ENCODE data around the gene QKI. TPM values are rescaled to one million over a fixed set of nuclear protein-coding genes. Genes with fewer than 3 reads are reported as not detected.

QKI gene
- total RNA-seq, 2 experiments from 2014 or later, result 58.0 to 59.7 TPM

- Mint-ChIP-seq H3K27ac (no peak overlapping the region), H3K36me3 (no peaks in the 10 kb centered on the region), H3K9me3 (no peaks in the 10 kb centered on the region), H3K4me1 (peaks cover 4% of the 10 kb centered on the region), H3K27me3 (peaks cover 21% of the 10 kb centered on the region), H3K4me3 (no peak overlapping the region)
- no peak for DNase-seq
These were observed 14.0 kb upstream of the QKI start for GRCh38 chr6:163400509-163400908.

GRCh38 chr6:163401039-163401885 is 13.3 kb upstream of the QKI start:
- H3K4me3 Mint-ChIP-seq, result no peak overlapping the region
- H3K36me3 Mint-ChIP-seq, result no peaks in the 10 kb centered on the region
- peaks cover 10% of the 10 kb centered on the region for H3K4me1 Mint-ChIP-seq
- H3K9me3 Mint-ChIP-seq, result no peaks in the 10 kb centered on the region
- H3K27ac Mint-ChIP-seq, result no peak overlapping the region
- H3K27me3 Mint-ChIP-seq, result peaks cover 14% of the 10 kb centered on the region
- DNase-seq, result no peak

GRCh38 chr6:163402616-163403015 is 11.9 kb upstream of the QKI start:
- no peaks in the 10 kb centered on the region for H3K36me3 Mint-ChIP-seq
- peaks cover 12% of the 10 kb centered on the region for H3K4me1 Mint-ChIP-seq
- H3K27ac Mint-ChIP-seq, result no peak overlapping the region
- no peaks in the 10 kb centered on the region for H3K9me3 Mint-ChIP-seq
- H3K4me3 Mint-ChIP-seq, result no peak overlapping the region
- peaks cover 3% of the 10 kb centered on the region for H3K27me3 Mint-ChIP-seq
- no peak for DNase-seq

GRCh38 chr6:163404825-163405265 is 9.7 kb upstream of the QKI start:
- Mint-ChIP-seq H3K4me1 (peaks cover 12% of the 10 kb centered on the region), H3K27me3 (no peaks in the 10 kb centered on the region), H3K27ac (no peak overlapping the region), H3K4me3 (no peak overlapping the region), H3K36me3 (no peaks in the 10 kb centered on the region), H3K9me3 (no peaks in the 10 kb centered on the region)
- DNase-seq, result no peak

GRCh38 chr6:163405412-163406309 is 8.9 kb upstream of the QKI start:
- H3K27ac Mint-ChIP-seq, result peak overlapping the region; percentile 30
- H3K36me3 Mint-ChIP-seq, result no peaks in the 10 kb centered on the region
- H3K4me3 Mint-ChIP-seq, result peak overlapping the region; percentile 77
- H3K27me3 Mint-ChIP-seq, result no peaks in the 10 kb centered on the region
- peaks cover 12% of the 10 kb centered on the region for H3K4me1 Mint-ChIP-seq
- no peaks in the 10 kb centered on the region for H3K9me3 Mint-ChIP-seq
- peak; percentile 9 for DNase-seq

- Mint-ChIP-seq H3K27me3 (no peaks in the 10 kb centered on the region), H3K4me3 (peak overlapping the region; percentile 77), H3K27ac (peak overlapping the region; percentile 30), H3K9me3 (no peaks in the 10 kb centered on the region), H3K4me1 (peaks cover 13% of the 10 kb centered on the region), H3K36me3 (peaks cover 3% of the 10 kb centered on the region)
- DNase-seq, result no peak
These were observed 8.2 kb upstream of the QKI start for GRCh38 chr6:163406366-163406765.

- no peaks in the 10 kb centered on the region for H3K27me3 Mint-ChIP-seq
- DNase-seq, result no peak
- no peak overlapping the region for H3K27ac Mint-ChIP-seq
- no peaks in the 10 kb centered on the region for H3K9me3 Mint-ChIP-seq
- H3K4me3 Mint-ChIP-seq, result no peak overlapping the region
- H3K36me3 Mint-ChIP-seq, result peaks cover 4% of the 10 kb centered on the region
- H3K4me1 Mint-ChIP-seq, result peaks cover 14% of the 10 kb centered on the region
These were observed 7.7 kb upstream of the QKI start for GRCh38 chr6:163406830-163407229.

- peaks cover 4% of the 10 kb centered on the region for H3K36me3 Mint-ChIP-seq
- no peak overlapping the region for H3K4me3 Mint-ChIP-seq
- no peak for DNase-seq
- H3K27me3 Mint-ChIP-seq, result no peaks in the 10 kb centered on the region
- H3K9me3 Mint-ChIP-seq, result no peaks in the 10 kb centered on the region
- peaks cover 22% of the 10 kb centered on the region for H3K4me1 Mint-ChIP-seq
- H3K27ac Mint-ChIP-seq, result no peak overlapping the region
These were observed 6.0 kb upstream of the QKI start for GRCh38 chr6:163408352-163408991.

- no peak overlapping the region for H3K27ac Mint-ChIP-seq
- H3K4me1 Mint-ChIP-seq, result peaks cover 22% of the 10 kb centered on the region
- DNase-seq, result no peak
- no peaks in the 10 kb centered on the region for H3K9me3 Mint-ChIP-seq
- H3K36me3 Mint-ChIP-seq, result peaks cover 4% of the 10 kb centered on the region
- H3K4me3 Mint-ChIP-seq, result no peak overlapping the region
- no peaks in the 10 kb centered on the region for H3K27me3 Mint-ChIP-seq
These were observed 4.8 kb upstream of the QKI start for GRCh38 chr6:163409712-163410111.

GRCh38 chr6:163412341-163412740 is 2.2 kb upstream of the QKI start:
- Mint-ChIP-seq H3K9me3 (no peaks in the 10 kb centered on the region), H3K4me1 (peaks cover 19% of the 10 kb centered on the region), H3K27me3 (no peaks in the 10 kb centered on the region), H3K36me3 (peaks cover 8% of the 10 kb centered on the region), H3K4me3 (no peak overlapping the region), H3K27ac (no peak overlapping the region)
- no peak for DNase-seq

- H3K27ac Mint-ChIP-seq, result peak overlapping the region; percentile 76
- H3K9me3 Mint-ChIP-seq, result no peaks in the 10 kb centered on the region
- H3K4me3 Mint-ChIP-seq, result peak overlapping the region; percentile 83
- peaks cover 23% of the 10 kb centered on the region for H3K4me1 Mint-ChIP-seq
- H3K27me3 Mint-ChIP-seq, result no peaks in the 10 kb centered on the region
- H3K36me3 Mint-ChIP-seq, result peaks cover 8% of the 10 kb centered on the region
- no peak for DNase-seq
These were observed 1.6 kb upstream of the QKI start for GRCh38 chr6:163412801-163413344.

GRCh38 chr6:163413345-163414116 is 987 bp upstream of the QKI start:
- Mint-ChIP-seq H3K36me3 (peaks cover 8% of the 10 kb centered on the region), H3K4me3 (peak overlapping the region; percentile 83), H3K27me3 (no peaks in the 10 kb centered on the region), H3K9me3 (no peaks in the 10 kb centered on the region), H3K4me1 (peaks cover 27% of the 10 kb centered on the region), H3K27ac (peak overlapping the region; percentile 86)
- DNase-seq, result peak; percentile 88

GRCh38 chr6:163414946-163415619 is 565 bp downstream of the QKI start:
- DNase-seq, result no peak
- no peaks in the 10 kb centered on the region for H3K9me3 Mint-ChIP-seq
- H3K4me1 Mint-ChIP-seq, result peaks cover 43% of the 10 kb centered on the region
- H3K27me3 Mint-ChIP-seq, result no peaks in the 10 kb centered on the region
- peak overlapping the region; percentile 78 for H3K4me3 Mint-ChIP-seq
- H3K36me3 Mint-ChIP-seq, result peaks cover 8% of the 10 kb centered on the region
- peak overlapping the region; percentile 82 for H3K27ac Mint-ChIP-seq
